Activated CD4-positive, alpha-beta T cell treated with anti-CD3 and anti-CD28 coated beads for 4 hours (primary cell): Measurements from ENCODE around the gene WWOX.

ENCODE experiments used
- DNase-seq, 2 donors: peaks; one replicate each; pipeline ENCODE4 v3.0.0-alpha.2; 2020

WWOX gene

GRCh38 chr16:78483124-78483992, 383.9 kb downstream of the WWOX start:
- no peak for DNase-seq

- DNase-seq = no peak
Observed at GRCh38 chr16:78484509-78485058, 385.1 kb downstream of the WWOX start.

DNA sequence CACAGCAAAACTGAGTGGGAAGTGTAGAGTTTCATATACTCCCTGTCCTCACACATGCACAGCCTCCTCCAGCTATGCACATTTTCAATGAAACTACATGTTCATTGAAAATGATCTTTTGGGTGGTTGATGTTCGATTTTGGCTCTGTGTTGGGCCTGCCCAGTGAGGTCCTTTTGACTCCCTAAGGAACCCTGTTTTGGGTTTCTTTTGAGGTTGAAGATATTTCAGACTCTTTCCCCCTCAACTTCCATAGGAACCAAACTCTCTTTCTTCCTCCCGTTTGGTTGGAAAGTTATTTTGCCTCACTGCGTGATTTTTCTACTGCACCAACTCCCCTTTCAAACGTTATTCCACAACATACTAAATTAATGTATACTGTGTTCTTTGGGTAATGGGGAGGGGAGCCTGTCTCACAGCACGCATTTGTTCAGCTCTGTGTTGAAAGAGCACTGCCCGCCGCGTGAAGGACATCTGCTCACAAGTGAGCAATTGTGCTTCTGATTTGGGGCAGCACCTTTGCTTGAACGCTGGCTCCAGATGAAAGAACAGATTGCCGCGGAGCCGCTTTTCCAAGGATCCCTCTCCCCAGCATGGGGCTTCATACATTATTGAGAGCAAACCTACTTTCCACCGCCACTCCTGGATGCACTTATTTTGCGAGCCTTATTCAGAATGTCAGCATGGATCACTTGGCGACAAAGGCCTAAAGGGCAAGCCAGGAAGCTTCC, 385.9 kb downstream of the WWOX start:
- no peak for DNase-seq

DNA sequence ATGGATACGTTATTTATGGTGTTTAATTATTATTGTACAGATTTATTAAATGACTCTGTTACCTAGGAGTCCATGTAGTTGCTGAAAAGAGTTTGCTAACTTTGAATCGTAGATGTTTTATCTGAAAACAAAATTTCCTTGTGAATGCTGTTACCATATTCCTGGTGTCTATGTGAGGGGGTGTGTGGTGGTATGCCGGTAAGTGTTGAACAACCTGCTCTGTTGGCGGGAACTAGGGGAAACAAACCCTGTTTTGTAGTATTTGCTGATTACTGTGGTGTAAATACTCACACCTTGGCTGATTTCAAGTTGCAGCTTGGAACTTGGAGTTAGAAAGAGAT, 386.4 kb downstream of the WWOX start:
- DNase-seq = no peak

DNA sequence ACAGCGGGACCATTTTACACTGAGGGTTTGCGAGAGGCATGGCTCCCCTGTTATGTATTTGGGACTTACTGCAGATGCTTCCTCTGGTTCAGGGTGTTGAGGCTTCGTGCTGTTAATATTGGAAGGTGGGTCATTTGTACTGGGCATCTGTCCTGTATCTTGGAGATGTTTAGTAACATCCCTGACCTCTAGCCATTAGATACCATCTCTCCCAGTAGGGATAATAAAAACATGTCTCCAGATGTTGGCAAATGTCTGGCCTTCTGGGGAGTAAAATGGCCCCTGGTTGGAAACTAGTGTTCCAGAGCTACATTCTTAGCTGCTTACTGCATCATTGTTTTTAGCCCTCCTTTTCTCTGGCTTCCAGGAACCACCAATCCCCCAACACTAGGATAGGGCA, 388.0 kb downstream of the WWOX start:
- no peak for DNase-seq

DNA sequence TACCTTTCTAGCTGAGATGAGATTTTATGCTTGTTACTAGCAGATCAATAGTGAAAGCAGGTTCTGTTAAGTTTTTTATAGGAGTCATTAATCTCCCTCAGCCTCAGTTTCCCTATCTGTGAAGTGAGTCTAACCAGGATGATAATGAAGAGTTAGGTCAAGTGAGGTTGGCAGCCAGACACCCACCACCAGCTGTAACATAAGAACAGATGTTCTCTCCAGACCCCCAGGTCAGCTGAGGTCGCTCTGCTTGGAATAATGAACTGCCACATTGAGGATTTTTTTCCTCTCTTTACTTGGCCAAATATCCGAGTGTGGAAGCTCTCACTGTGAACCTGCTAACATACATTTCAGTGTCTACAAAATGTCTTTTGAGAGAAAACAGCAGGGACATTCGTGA, 389.6 kb downstream of the WWOX start:
- no peak for DNase-seq

GRCh38 chr16:78489631-78490030, 390.2 kb downstream of the WWOX start:
- DNase-seq = no peak

- DNase-seq = no peak
Observed at GRCh38 chr16:78490431-78490830, 391.0 kb downstream of the WWOX start.

- no peak for DNase-seq
Observed at GRCh38 chr16:78490847-78491246, 391.4 kb downstream of the WWOX start.

GRCh38 chr16:78493573-78493972, 394.1 kb downstream of the WWOX start:
- no peak for DNase-seq

GRCh38 chr16:78494105-78494504, 394.7 kb downstream of the WWOX start:
- DNase-seq = no peak

- DNase-seq = no peak
Observed at GRCh38 chr16:78494674-78495073, 395.2 kb downstream of the WWOX start.

DNA sequence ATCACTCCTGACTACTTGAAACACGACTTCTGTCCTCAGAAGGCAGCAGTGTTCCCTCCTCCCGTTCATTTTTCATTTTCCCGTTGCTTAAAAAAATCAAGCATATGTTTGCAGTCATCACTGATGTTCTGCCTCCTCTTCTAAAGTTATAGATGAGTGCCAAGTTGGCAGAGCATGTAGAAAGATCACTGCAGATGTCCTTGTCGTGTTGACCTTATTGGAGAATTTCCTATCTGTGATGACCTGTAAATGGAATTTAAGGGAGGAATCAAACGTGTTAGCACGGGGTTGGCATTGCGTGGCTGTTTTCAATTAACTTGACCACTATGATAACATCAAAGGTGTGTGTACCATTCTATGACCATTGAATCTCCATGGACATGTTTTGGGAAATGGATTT, 396.7 kb downstream of the WWOX start:
- DNase-seq = no peak

DNA sequence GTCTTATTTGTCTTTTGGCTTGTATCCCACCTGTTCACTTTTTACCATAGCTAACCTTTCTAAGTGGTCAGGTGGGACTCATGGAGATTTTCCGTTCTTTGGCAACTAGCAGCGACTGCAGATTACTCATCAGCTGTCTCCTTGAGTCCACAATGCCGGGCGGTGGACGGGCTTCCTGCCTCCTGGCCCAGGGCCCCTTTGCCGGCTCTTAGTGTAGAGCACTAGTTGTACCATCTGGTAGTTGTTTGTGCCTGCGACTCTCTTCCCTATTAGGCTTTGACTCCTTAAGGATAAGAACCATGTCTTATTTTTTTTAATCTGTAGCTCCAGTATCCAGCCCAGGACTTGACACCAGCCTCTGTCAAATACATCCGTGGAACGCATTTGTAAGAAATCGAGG, 399.9 kb downstream of the WWOX start:
- DNase-seq = no peak

DNA sequence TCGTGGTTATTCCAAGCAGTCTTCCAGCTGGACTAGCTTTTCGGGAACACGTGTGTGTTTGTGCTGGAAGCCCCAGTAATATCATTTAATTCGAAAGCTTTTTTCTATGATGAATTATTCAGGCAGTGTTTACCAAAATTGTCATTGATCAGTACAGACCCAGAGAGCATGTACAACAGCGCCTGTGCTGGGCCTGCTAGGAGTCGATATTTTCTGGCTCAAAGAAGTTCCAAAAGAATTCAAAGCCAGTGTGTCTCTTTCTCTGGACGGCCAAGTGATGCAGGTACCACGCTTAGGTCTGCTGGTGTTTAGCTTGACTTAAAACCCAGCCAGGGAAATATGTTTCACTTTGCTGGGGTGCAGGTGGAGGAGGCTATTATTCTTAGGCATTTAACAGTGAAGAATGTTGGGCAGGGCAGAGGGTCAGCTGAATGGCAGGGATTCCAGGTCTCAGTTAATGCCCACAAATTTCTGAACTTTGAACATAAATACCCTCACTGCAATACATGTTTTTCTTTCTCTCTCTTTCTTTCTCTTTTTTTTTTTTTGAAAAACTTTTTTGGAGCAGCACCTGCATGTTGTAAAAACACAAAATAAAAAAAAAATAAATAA, 401.3 kb downstream of the WWOX start:
- DNase-seq = no peak

DNA sequence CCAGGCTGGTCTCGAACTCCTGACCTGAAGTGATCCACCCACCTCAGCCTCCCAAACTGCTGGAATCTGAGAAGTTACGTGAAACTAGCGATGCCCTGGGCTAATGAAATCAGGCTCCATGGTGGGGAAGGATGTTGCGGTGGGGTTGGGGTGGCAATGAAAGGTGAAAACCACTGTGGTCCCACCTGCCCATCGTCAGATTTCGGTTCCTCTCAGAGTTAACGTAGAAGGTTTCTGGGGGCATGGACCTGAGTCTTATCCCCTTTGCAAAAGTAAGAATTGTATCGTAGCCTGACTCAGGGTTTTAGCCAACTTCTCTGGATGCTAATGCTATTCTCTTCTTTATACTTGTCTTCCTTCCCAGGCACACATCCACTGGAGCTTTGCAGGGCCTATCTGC, 402.3 kb downstream of the WWOX start:
- no peak for DNase-seq

DNA sequence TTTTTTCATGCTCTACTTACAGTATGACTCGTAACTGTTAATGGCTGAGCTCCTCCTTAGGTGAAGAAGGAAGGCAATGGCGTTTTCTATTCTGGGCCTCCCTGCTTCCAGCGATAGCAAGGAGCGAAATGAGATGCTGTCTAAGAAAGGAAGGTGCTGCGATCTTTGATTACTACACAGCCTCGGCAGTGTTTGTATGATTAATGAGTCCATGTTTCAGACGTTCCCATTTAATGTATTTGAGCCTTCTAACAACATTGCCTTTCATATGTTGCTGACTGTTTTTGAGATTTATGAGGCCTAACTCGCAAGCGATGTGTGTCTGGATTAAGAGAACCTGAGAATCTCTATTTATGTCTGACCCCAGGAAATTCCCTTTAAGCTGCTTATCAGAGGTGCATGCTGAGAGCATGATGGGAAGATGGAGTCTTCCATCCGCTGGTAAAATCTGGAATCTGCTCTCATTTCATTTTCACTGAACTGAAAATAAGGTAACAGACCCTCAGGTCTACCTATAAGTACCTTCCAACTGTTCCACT, 403.4 kb downstream of the WWOX start:
- no peak for DNase-seq

DNA sequence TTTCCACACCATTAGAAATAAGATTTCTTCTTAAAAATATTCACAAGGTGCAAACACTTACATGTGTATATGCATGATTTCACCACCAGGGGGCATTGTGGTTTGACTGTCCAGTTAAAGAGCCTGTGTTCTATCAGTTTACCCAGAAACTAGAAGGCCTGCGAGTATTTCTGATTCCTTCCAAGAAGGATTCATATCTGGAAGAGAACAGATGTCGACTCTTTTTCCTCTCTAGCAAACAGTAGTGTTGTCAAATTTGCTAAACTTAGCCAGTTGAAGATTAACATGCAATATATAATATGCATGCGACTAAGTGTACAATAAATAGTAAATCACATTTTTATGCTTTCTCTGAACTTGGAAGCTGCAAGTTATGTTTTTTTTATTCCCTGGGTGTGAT, 404.1 kb downstream of the WWOX start:
- DNase-seq = peak; percentile 39 to 53

DNA sequence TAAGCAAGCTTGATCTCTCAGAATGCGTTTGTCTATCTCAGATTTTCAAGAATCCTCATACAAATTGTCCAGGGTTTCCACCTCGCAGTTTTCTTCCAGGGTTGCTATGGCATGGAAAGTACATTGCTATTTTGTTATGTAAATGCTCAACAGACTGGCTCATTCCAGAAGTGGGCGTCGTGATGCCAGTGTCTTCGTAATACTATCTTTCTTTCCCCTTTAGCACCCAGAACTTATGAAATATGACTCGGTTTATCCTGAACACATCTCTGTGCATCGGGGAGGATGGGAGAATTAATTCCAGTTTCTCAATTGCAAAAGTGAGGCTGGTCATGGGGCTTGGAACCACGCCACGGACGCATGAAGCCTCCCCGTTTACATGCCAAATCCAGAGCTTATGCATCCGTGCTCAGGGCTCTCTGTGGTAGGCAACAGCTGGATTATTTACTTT, 405.0 kb downstream of the WWOX start:
- no peak for DNase-seq

DNA sequence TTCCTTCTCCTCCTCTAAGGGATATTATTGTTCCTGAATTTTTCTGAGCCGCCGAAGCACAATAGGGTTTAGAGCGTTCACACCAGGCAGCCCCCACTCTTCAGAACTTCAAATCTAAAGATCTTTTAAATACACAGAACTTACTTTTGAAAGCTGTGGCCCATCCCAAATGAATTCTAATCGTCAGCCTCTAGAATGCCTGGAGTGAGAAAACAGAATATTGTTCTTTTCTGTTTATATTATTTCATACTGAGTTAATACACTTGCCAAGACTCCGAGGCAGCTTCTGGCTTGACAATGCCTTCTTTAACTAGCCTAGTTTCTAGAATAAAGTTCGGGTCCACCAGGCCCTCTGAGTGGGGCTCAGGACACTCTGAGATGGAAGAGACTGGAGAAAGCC, 405.6 kb downstream of the WWOX start:
- no peak for DNase-seq

DNA sequence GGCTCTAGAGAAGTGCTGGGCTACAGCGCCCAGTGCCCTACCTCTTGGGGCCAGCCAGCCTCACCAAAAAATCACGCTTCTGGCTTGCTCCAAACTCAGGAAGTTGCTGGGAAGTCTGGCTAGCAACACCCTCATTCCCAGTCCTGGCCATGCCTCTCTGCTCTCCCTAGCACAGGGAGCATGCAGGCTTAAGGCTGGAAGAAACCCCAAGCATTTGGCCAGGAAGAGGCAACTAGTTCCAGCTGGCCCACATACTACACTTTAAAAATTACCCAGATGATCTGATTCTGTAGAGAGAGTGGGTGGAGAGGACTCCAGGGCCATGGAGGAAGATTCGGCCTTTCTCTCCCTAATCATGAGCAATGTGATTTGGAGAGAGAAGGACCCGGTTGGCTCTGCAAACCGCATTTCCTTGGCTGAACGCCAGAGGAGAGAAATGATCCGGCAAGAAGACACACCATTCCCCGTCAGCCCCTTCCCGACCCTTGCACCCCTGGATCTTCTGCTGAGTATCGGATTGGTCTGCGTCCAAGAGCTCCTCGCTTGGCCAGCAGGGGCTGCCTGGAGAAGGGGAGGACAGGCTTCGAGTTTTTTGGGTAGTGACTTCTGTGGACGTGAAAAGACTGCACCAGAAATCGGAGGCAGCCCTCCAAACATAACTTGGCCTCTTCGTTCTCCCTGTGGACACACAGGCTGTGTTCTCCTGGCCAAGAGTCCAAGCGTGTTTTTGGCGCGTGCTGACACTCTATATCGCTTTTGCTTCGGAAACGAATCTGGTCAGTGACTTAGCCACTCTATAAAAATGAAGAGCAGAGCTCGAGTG, 406.3 kb downstream of the WWOX start:
- no peak for DNase-seq
